Activated CD8-positive, alpha-beta memory T cell treated with anti-CD3 and anti-CD28 coated beads, Interleukin-2, amount 50 U/mL, for 1 hour (primary cell): ENCODE results near the gene SH2D4B.

Experiments
- DNase-seq: peaks from one replicate; pipeline ENCODE4 v3.0.0-alpha.2; 2020; ENCODE audit errors: extremely low read depth

Gene SH2D4B

GRCh38 chr10:80504158-80504811 is 33.4 kb upstream of the SH2D4B start:
- DNase-seq = no peak

DNA sequence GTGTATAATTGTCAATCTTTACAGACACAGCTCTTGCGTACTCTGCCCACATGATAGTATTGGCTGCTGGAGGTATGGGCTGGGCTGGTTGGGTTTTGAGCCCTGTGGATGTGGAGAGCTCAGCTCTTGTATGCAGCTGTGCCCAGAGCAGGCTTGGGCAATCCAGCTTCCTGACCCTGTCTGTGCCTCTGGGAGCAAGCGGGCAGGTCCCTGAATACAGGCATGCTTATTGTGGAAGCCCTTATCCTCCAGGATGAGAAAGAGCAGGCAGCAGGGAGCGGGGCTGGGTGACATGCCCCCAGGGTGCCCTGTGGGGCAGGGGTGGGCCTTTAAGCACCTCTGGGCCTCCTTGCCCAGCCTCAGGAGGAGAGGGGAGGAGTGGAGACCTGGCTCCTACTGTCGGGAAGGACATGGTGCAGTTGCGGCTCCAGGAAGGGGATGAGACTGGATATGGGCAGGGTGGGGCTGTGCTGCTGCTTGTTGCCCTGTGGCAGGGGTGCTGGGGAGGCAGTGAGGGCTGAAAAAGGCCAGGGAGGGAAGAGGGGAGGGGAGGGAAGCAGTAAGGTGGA is 32.7 kb upstream of the SH2D4B start:
- DNase-seq = no peak

- DNase-seq = no peak
These were observed 31.5 kb upstream of the SH2D4B start for GRCh38 chr10:80506189-80506575.

DNA sequence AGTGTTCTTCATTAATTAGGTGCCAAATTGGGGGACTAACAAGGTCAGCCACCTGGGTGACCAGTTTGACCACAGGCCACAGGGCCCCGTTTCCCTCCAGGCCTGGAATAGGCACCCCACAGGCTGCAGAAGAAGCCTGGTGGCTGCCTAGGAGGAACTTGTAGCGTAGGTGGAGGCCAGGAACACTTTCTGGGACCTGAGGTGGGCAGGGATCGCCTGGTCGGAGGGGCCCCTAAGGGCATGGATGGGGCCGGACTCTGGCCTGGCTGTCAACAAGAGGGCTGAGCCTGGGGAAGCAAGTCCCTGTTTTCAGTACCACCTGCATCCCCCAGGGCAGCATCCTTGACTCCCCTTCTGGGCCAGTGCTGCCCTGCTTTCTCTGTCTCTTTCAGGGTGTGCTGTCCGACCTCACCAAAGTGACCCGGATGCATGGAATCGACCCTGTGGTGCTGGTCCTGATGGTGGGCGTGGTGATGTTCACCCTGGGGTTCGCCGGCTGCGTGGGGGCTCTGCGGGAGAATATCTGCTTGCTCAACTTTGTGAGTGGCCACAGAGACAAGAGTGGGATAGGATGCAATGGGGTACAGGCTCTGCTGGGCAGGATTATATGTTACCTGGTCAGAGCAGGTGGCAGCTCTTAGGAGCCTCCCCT is 30.7 kb upstream of the SH2D4B start:
- DNase-seq = no peak

GRCh38 chr10:80509108-80509402 is 28.6 kb upstream of the SH2D4B start:
- DNase-seq = no peak

DNA sequence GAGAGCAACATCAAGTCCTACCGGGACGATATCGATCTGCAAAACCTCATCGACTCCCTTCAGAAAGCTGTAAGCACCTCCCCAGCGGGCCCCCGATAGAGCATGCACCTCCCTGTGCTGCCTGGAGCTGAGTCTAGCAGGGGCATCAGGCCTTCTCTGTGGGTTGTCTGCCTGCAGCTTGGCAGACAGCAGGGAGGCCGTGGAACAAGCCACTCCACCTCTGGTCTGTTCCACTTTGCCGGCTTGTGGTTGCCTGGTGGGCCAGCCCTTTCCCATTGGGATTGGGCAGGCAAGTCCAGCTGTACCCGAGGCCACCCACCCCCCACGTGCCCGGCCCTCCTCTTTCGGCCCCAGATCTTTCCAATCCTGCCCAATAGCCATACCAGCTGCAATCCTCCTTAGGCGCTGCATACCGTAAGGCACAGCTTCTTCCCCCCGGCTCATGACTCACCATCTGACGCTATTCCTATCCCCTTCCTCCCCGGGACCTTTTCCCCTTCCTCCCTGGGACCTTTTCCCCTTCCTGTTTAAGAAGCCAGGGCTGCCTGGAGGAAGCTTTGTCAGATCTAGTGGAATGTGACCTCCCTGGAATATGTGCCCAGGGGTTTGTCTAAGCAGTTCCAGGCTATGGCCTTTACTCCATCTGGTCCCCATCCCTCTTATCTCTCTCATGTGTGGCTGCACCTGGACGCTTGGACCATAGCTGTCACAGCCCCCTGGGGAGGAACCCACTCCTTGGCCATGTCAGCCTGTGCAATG is 28.1 kb upstream of the SH2D4B start:
- no peak for DNase-seq

DNA sequence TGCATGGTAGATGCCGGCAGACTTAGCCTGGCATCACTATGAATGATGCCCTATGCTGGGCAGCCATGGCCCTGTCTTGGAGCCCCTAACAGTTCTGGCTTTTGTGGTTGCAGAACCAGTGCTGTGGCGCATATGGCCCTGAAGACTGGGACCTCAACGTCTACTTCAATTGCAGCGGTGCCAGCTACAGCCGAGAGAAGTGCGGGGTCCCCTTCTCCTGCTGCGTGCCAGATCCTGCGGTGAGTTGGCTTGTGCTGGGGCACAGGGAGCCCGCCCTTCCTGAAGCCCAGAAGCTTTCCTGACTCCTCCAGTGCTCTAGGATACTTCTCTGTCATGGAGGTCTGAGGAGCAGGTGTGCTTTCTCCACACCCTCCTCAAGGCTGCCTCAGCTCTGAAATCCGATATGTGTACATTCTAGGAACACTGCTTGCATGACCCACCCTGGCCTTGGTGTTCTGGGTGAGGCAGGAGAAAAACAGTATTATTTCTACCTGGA is 25.6 kb upstream of the SH2D4B start:
- no peak for DNase-seq

- DNase-seq = no peak
These were observed 24.6 kb upstream of the SH2D4B start for GRCh38 chr10:80513106-80513505.

- DNase-seq = no peak
These were observed 22.2 kb upstream of the SH2D4B start for GRCh38 chr10:80515511-80515910.

- no peak for DNase-seq
These were observed 21.8 kb upstream of the SH2D4B start for GRCh38 chr10:80515941-80516340.

- no peak for DNase-seq
These were observed 21.1 kb upstream of the SH2D4B start for GRCh38 chr10:80516506-80517075.

DNA sequence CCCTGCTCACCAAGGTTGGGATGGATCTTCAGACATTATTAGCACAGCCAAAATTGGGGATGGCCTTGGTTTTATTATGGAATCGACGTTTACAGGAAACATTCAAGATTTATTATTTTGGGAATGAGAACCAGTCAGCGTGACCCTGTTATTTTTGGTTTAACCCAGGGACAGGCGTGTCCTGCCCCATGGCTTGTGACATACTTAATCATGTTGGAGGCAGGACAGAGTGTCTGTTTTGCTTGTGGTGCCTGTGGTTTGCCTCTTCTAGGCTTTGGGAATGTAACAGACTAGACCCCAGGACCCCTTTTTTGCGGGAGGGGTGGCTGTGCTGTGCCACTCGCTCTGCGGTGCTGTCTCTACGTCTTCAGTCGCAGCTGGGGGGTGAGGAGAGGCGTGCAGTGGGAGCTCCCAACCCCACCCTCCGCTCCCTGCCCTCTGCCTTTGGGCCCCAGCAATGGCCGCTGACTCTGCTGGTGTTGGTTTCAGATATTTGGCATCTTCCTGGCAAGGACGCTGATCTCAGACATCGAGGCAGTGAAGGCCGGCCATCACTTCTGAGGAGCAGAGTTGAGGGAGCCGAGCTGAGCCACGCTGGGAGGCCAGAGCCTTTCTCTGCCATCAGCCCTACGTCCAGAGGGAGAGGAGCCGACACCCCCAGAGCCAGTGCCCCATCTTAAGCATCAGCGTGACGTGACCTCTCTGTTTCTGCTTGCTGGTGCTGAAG is 20.1 kb upstream of the SH2D4B start:
- DNase-seq = no peak

GRCh38 chr10:80518143-80518806 is 19.4 kb upstream of the SH2D4B start:
- no peak for DNase-seq

DNA sequence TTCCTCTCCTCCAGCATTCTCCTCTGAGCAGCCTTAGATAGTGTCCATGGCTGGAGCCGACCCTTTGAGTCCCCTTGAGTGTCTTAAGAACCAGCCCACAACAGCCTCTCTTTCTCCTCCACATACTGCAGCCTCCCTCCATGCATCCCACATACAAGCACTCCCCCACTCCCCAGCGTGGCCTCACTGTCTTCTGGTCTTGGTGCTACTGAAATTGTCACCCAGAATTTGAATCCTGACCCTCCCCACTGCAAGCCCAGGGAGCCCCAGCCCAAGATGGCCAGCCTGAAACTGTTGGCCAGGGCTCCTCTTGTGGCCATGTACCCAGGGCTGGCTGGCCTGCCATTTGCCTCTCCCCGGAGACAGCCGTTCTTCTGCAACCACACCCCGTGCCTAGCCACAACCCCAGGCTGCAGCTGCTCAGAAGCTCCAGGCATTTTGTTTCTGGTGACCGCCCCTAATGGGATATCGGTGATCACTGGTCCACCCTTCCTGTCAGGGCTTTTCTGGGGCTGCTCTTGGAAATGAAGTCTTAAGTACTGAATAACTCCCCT is 18.8 kb upstream of the SH2D4B start:
- no peak for DNase-seq

DNA sequence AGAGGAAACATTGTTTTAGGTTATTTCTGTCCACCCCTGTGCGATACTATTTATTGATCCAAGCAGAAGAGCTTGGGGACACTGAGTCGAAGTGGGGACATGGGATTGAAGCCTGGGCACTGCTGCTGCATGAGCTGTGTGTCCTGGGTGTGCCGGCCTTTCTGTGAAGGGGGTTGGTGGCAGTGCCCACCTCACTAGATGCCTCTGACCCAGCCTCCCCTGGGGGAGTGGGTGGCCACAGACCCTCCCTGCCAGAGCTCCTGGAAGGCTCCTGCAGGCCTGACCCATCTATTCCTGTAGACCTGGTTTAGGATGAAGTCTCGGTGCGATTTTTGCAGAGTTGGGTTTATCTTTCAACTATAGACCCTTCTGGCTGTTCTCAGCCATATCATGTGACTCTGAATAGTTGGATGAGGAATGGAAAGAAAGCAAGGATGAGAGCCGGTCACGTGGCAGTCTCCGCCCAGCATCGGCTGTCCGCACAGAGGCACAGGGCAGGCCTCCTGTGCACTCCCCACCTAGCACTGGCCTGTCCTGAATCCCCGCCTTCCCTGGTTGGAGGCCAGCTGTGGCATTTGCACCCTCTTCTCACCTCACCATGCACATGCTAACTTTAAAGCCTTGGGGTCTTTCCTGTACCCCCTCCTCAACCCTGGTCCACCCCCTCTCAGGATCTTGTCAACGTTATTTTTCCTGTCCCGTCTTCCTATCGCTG is 17.6 kb upstream of the SH2D4B start:
- no peak for DNase-seq

DNA sequence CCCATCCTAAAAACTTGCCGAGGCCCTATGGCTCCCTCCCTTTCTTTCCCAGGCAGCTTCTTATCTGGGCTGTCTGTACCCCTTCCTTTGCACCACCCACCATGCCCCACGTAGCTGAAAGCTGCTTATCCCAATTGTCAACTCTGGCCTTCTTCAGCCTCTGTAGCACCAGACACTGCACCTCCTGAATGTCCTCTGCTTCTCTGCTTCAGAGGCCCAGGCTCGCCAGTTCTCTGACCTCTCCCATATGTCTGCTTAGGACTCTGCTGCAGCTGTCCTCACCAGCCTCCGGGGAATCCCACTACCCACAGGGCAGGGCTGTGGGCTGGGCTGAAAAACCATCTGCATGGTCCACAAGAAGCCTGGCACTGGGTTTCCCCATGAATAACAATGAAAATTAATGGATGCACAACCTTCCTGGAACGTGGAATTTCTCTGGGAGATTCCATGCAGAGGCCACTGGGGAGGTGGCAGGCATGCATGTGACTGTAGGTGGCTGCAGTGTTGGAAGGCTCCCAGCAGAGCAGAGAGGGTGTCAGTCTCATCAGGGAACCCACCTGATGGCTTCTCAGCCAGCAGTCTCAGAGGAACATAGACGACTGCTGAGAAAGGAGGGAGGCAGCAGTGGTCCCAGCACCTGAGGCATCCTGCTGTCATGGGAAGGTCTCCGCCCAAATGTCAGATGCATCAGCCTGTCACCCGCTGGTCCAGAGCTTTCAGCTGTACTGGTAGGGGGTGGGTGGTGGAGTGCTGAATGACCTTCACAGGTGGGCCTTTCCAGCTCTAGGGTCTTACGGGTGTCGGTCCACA is 16.8 kb upstream of the SH2D4B start:
- DNase-seq = no peak

DNA sequence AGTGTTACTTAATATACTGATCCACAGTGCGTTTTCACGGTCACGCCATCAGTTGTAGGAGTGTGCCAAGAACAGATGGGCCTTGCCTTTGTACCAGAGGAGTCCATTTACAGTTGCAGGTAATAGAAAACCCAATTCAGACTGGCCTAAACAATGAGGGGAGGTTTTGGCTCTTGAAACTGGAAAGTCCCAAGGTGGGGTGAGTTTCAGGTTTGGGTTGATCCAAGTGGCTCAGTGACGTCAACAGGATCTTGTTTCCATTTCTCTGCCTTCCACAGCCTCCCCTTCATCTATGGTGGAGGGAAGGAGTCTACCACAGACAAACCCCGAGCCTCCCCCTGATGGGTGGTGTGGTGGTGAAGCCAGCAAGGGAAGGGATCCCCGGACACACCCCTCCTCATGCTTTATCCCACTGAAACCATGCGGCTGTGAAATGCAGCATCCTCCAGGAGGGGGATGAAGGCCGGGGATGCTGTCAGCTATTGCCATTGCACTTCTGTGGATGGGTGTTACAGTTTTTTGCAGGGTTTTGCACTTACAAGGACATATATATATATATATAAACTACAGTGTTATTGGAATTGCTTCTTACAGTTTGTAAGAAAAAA is 14.8 kb upstream of the SH2D4B start:
- no peak for DNase-seq

GRCh38 chr10:80523773-80524172 is 13.9 kb upstream of the SH2D4B start:
- no peak for DNase-seq
